Upper lobe of right lung (tissue), 1 donor: ENCODE data around the gene KANSL1. TPM values are rescaled to one million over a fixed set of nuclear protein-coding genes. Genes with fewer than 3 reads are reported as not detected.

Experiments
- ATAC-seq: fragments of 200-7000 bp; cut with Tn5 transposase; one replicate; pipeline ENCODE4 v1.9.1; 2020; ENCODE audit warnings: mild to moderate bottlenecking, moderate library complexity
- DNase-seq: peaks from one replicate; pipeline ENCODE4 v3.0.0-alpha.2; 2020
- H3K27ac ChIP-seq: fragments of 200-600 bp; one replicate; pipeline ENCODE4 v1.8.0; 2022
- H3K27me3 ChIP-seq: fragments of 200-600 bp; one replicate; pipeline ENCODE4 v1.8.0; 2022; ENCODE audit warnings: mild to moderate bottlenecking
- H3K36me3 ChIP-seq: fragments of 200-600 bp; one replicate; pipeline ENCODE4 v1.8.0; 2022
- H3K4me1 ChIP-seq: fragments of 200-600 bp; one replicate; pipeline ENCODE4 v1.8.0; 2022
- H3K4me3 ChIP-seq: fragments of 200-600 bp; one replicate; pipeline ENCODE4 v1.8.0; 2022; ENCODE audit warnings: mild to moderate bottlenecking
- H3K9me3 ChIP-seq: fragments of 200-600 bp; one replicate; pipeline ENCODE4 v1.8.0; 2022
- CTCF ChIP-seq: fragments of 200-600 bp; IDR thresholded peaks from one replicate; pipeline ENCODE4 v1.8.0; 2022; ENCODE audit warnings: antibody characterized with exemption
- intact Hi-C: fragments of 100-400 bp; cut with DNase I; formaldehyde crosslinking; loops from one replicate; pipeline ENCODE4 v1.11.0; 2022
- total RNA-seq: library from RNA; stranded (reverse); fragmentation: NEBNext Ultra II Directional; extraction: Animal tissue kit (Norgen Biotek cat#: 25700); gene quantifications from one replicate; pipeline ENCODE4 v1.2.1, GENCODE V29; 2021
- donor health status: DM: no; HTN: yes; CAD: no; lungs with severe emphysema.

The KANSL1 gene
- total RNA-seq, 1 donor from 2014 or later = 69.8 TPM

- no peak for TF ChIP-seq CTCF
- H3K36me3 ChIP-seq = no peaks in the 10 kb centered on the region
- no peaks in the 10 kb centered on the region for H3K9me3 ChIP-seq
- no peak overlapping the region for H3K27ac ChIP-seq
- intact Hi-C loops = no loop called here
- ATAC-seq (no peak), DNase-seq (no peak)
- H3K4me3 ChIP-seq = no peak overlapping the region
- H3K27me3 ChIP-seq = no peaks in the 10 kb centered on the region
- no peaks in the 10 kb centered on the region for H3K4me1 ChIP-seq
Observed at GRCh38 chr17:45987706-45988105, 205.5 kb downstream of the KANSL1 start.

DNA sequence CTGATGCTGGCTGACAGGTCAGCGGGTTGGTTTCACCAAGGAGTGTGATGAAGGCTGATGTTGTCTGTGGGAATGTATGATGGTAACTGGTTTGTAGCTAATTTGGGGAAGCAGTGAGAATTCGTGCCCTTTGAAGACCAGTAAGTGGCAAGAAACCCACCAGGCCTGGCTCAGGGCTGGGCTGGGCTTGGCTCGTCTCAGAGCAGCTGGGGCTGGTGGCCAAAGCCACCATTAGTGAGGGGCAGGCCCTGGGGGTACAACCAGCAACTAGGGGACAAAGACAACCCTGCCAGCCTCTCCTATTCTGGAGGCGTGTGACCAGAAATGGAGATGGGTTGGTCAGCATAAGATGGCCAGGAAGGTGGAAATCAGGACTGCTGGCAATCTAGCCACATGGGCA is 207.2 kb downstream of the KANSL1 start:
- H3K27ac ChIP-seq = no peak overlapping the region
- H3K36me3 ChIP-seq = no peaks in the 10 kb centered on the region
- H3K27me3 ChIP-seq = no peaks in the 10 kb centered on the region
- DNase-seq (no peak), ATAC-seq (no peak)
- no peak overlapping the region for H3K4me3 ChIP-seq
- no peaks in the 10 kb centered on the region for H3K4me1 ChIP-seq
- no peak for TF ChIP-seq CTCF
- intact Hi-C loops = no loop called here
- H3K9me3 ChIP-seq = no peaks in the 10 kb centered on the region

- Histone ChIP-seq H3K27ac (no peak overlapping the region), H3K36me3 (no peaks in the 10 kb centered on the region), H3K27me3 (no peaks in the 10 kb centered on the region), H3K4me1 (no peaks in the 10 kb centered on the region), H3K4me3 (no peak overlapping the region), H3K9me3 (no peaks in the 10 kb centered on the region)
- no peak for TF ChIP-seq CTCF
- ATAC-seq (no peak), DNase-seq (no peak)
- intact Hi-C loops = no loop called here
Observed at GRCh38 chr17:45985447-45985846, 207.8 kb downstream of the KANSL1 start.

DNA sequence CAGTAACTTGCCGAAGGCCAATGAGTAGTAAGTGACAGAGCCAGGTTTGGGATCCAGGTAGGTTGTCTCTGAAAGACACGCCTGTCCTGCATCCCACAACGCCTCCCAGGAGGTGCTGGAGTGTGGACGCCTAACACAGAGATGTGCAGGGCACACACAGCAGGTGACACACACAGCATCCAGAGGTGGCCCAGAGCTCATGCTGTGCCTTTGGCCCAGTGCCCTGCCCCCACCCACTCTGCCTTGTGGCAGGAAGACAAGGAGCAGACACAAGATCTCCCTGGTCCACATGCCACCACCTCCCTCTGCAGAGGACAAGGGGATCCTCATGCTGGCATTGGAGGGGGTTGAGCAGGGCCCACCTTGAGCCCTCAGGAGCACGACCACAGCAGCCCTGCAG is 208.9 kb downstream of the KANSL1 start:
- intact Hi-C loops = no loop called here
- Histone ChIP-seq H3K27ac (no peak overlapping the region), H3K4me1 (no peaks in the 10 kb centered on the region), H3K4me3 (no peak overlapping the region), H3K9me3 (no peaks in the 10 kb centered on the region), H3K36me3 (no peaks in the 10 kb centered on the region), H3K27me3 (no peaks in the 10 kb centered on the region)
- no peak for ATAC-seq
- DNase-seq = no peak
- TF ChIP-seq CTCF = no peak

DNA sequence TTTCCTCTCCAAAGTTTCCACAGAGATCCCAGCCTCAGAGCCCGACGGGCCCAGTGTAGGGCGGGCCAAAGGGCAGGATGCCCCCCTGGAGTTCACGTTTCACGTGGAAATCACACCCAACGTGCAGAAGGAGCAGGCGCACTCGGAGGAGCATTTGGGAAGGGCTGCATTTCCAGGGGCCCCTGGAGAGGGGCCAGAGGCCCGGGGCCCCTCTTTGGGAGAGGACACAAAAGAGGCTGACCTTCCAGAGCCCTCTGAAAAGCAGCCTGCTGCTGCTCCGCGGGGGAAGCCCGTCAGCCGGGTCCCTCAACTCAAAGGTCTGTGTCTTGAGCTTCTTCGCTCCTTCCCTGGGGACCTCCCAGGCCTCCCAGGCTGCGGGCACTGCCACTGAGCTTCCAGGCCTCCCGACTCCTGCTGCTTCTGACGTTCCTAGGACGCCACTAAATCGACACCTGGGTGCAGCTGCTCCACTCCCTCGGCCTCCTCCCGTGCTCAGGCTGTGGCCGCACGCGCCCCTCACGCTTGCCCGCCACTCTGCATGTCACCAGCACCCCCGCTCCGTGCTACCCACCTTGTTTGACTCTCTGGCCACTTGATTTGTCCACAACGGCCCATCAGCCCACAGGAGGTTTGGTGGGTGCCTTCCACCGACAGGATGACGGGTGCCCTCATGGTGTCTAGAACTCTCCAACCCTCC is 209.5 kb downstream of the KANSL1 start:
- DNase-seq = no peak

More for the DNA sequence above, 209.5 kb downstream of the KANSL1 start:
- TF ChIP-seq CTCF = no peak
- Histone ChIP-seq H3K36me3 (no peaks in the 10 kb centered on the region), H3K4me1 (no peaks in the 10 kb centered on the region), H3K4me3 (no peak overlapping the region), H3K9me3 (no peaks in the 10 kb centered on the region), H3K27me3 (no peaks in the 10 kb centered on the region), H3K27ac (no peak overlapping the region)
- intact Hi-C loops = no loop called here
- ATAC-seq = no peak
